ENCODE measurements around the gene NEUROG1.
A peak's percentile ranks its signal among the peaks of the same experiment; 100 is the strongest.

NEUROG1 gene

DNA sequence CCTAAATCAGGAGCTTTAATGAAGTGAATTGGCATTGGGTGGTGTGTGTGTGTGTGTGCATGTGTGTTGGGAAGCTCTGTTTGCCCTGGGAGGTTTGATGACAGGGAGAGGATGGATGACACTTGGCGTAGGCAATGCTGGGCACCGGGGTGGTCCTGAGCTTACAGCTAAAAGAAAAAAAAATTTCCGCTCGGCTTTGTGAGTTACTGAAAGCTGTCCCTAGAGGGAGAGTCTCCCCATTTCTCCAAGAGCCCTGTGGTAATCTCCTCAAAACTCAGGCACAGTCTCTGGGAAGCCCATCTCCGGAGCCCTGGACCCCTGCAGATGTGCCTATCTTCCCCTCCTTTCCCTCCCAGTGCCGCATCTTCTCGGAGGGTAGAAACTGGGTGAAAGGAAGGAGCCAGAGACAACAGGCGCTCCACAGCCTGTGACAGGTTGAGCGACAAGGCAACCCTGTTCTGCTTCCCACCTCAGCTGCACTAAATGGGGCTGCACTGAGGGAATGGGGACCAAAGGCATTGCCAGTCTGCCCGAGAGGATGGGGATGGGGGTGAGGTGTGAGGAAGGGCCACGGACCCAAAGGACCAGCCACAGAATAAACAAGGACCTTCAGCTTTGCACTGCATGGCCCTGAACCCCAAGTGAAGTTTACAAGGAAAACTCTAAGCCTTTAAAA is 47.8 kb downstream of the NEUROG1 start:
- ChIA-PET POLR2A (interaction anchor here (1.0 kb wide), 1 partner anchor 10 kb away, joined by 3 read pairs; no protein-coding TSS in a partner anchor), CTCF (interaction anchor here (0.6 to 4.0 kb wide), 10 partner anchors 21 to 372 kb away, joined by 3 to 26 read pairs (median 8); no protein-coding TSS in a partner anchor)
- Histone ChIP-seq H3K4me1 (ENCODE audit: control insufficient read depth, insufficient read depth, low read length) (peaks cover 18% of the 10 kb centered on the region), H3K9me3 (ENCODE audit: control insufficient read depth, insufficient read depth, low read depth, low read length) (no peaks in the 10 kb centered on the region), H3K27ac (ENCODE audit: extremely low read depth, low read depth, low read length) (no peak overlapping the region; the same call in 1 of the 2 replicates), H3K4me3 (ENCODE audit: low read depth, low read length) (no peak overlapping the region), H3K36me3 (ENCODE audit: control insufficient read depth in 2 of 2, insufficient read depth in 1 of 2, low read length in 2 of 2) (no peaks in the 10 kb centered on the region)
- no peak for TF ChIP-seq MEIS1 (CRISPR knock-in tag; IDR thresholded peaks at IDR 0.05; ENCODE audit: borderline replicate concordance)
- 0 out of 2 replicates have a peak, but pooled peaks have one; percentile 27 for TF ChIP-seq SCRT2 (tag by site-specific recombination; IDR thresholded peaks at IDR 0.05)
- TF ChIP-seq ZNF791 (tag by site-specific recombination; IDR thresholded peaks at IDR 0.05): no peak

GRCh38 chr5:135487037-135487395 is 48.7 kb downstream of the NEUROG1 start:
- TF ChIP-seq ZFHX2 (tag by site-specific recombination; conservative IDR thresholded peaks at IDR 0.05): peak; percentile 97
- no peak for TF ChIP-seq SP2 (tag by site-specific recombination; IDR thresholded peaks at IDR 0.05)
- no peak for TF ChIP-seq BCL6B (tag by site-specific recombination; IDR thresholded peaks at IDR 0.05)
- TF ChIP-seq ZIC2 (tag by site-specific recombination; IDR thresholded peaks at IDR 0.05): 0 out of 2 replicates have a peak, but pooled peaks have one; percentile 29
- TF ChIP-seq, protein P1, sequence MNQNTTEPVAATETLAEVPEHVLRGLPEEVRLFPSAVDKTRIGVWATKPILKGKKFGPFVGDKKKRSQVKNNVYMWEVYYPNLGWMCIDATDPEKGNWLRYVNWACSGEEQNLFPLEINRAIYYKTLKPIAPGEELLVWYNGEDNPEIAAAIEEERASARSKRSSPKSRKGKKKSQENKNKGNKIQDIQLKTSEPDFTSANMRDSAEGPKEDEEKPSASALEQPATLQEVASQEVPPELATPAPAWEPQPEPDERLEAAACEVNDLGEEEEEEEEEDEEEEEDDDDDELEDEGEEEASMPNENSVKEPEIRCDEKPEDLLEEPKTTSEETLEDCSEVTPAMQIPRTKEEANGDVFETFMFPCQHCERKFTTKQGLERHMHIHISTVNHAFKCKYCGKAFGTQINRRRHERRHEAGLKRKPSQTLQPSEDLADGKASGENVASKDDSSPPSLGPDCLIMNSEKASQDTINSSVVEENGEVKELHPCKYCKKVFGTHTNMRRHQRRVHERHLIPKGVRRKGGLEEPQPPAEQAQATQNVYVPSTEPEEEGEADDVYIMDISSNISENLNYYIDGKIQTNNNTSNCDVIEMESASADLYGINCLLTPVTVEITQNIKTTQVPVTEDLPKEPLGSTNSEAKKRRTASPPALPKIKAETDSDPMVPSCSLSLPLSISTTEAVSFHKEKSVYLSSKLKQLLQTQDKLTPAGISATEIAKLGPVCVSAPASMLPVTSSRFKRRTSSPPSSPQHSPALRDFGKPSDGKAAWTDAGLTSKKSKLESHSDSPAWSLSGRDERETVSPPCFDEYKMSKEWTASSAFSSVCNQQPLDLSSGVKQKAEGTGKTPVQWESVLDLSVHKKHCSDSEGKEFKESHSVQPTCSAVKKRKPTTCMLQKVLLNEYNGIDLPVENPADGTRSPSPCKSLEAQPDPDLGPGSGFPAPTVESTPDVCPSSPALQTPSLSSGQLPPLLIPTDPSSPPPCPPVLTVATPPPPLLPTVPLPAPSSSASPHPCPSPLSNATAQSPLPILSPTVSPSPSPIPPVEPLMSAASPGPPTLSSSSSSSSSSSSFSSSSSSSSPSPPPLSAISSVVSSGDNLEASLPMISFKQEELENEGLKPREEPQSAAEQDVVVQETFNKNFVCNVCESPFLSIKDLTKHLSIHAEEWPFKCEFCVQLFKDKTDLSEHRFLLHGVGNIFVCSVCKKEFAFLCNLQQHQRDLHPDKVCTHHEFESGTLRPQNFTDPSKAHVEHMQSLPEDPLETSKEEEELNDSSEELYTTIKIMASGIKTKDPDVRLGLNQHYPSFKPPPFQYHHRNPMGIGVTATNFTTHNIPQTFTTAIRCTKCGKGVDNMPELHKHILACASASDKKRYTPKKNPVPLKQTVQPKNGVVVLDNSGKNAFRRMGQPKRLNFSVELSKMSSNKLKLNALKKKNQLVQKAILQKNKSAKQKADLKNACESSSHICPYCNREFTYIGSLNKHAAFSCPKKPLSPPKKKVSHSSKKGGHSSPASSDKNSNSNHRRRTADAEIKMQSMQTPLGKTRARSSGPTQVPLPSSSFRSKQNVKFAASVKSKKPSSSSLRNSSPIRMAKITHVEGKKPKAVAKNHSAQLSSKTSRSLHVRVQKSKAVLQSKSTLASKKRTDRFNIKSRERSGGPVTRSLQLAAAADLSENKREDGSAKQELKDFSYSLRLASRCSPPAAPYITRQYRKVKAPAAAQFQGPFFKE (tag by site-specific recombination; IDR thresholded peaks at IDR 0.05; ENCODE audit: borderline replicate concordance): no peak
- TF ChIP-seq EGR2 (tag by site-specific recombination; IDR thresholded peaks at IDR 0.05; ENCODE audit: low read depth): peak; percentile 93
- TF ChIP-seq ZNF747 (tag by site-specific recombination; IDR thresholded peaks at IDR 0.05): no peak
- TF ChIP-seq, protein P2, sequence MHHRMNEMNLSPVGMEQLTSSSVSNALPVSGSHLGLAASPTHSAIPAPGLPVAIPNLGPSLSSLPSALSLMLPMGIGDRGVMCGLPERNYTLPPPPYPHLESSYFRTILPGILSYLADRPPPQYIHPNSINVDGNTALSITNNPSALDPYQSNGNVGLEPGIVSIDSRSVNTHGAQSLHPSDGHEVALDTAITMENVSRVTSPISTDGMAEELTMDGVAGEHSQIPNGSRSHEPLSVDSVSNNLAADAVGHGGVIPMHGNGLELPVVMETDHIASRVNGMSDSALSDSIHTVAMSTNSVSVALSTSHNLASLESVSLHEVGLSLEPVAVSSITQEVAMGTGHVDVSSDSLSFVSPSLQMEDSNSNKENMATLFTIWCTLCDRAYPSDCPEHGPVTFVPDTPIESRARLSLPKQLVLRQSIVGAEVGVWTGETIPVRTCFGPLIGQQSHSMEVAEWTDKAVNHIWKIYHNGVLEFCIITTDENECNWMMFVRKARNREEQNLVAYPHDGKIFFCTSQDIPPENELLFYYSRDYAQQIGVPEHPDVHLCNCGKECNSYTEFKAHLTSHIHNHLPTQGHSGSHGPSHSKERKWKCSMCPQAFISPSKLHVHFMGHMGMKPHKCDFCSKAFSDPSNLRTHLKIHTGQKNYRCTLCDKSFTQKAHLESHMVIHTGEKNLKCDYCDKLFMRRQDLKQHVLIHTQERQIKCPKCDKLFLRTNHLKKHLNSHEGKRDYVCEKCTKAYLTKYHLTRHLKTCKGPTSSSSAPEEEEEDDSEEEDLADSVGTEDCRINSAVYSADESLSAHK (tag by site-specific recombination; IDR thresholded peaks at IDR 0.05): no peak
- TF ChIP-seq ZNF692 (tag by site-specific recombination; IDR thresholded peaks at IDR 0.05): peak; percentile 79
- no peak for TF ChIP-seq BCL11B (tag by site-specific recombination; IDR thresholded peaks at IDR 0.05; ENCODE audit: low read depth)
- H3K4me3 ChIP-seq (ENCODE audit: low read depth, low read length): no peak overlapping the region
- H3K27ac ChIP-seq (ENCODE audit: extremely low read depth, low read depth, low read length): no peak overlapping the region
- ChIA-PET POLR2A (no interaction called here), CTCF (interaction anchor here (0.6 to 4.0 kb wide), 8 partner anchors 20 to 645 kb away, joined by 3 to 26 read pairs (median 8); no protein-coding TSS in a partner anchor)
- peaks cover 15% of the 10 kb centered on the region for H3K4me1 ChIP-seq (ENCODE audit: control insufficient read depth, insufficient read depth, low read length)
- H3K36me3 ChIP-seq (ENCODE audit: control insufficient read depth in 2 of 2, insufficient read depth in 1 of 2, low read length in 2 of 2): no peaks in the 10 kb centered on the region
- no peaks in the 10 kb centered on the region for H3K9me3 ChIP-seq (ENCODE audit: control insufficient read depth, insufficient read depth, low read depth, low read length)

Measured in HEK293 (cell line).